ENCODE data around the gene TIA1.
"Not testable (repeated sequence)": the region's sequence is repeated elsewhere in the genome, so short reads cannot be mapped to it uniquely, and the experiment has no call there.

TIA1 gene

GRCh38 chr2:70173520-70173919, 74.9 kb downstream of the TIA1 start:
- TF ChIP-seq, protein P1, sequence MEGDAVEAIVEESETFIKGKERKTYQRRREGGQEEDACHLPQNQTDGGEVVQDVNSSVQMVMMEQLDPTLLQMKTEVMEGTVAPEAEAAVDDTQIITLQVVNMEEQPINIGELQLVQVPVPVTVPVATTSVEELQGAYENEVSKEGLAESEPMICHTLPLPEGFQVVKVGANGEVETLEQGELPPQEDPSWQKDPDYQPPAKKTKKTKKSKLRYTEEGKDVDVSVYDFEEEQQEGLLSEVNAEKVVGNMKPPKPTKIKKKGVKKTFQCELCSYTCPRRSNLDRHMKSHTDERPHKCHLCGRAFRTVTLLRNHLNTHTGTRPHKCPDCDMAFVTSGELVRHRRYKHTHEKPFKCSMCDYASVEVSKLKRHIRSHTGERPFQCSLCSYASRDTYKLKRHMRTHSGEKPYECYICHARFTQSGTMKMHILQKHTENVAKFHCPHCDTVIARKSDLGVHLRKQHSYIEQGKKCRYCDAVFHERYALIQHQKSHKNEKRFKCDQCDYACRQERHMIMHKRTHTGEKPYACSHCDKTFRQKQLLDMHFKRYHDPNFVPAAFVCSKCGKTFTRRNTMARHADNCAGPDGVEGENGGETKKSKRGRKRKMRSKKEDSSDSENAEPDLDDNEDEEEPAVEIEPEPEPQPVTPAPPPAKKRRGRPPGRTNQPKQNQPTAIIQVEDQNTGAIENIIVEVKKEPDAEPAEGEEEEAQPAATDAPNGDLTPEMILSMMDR (IDR thresholded peaks at IDR 0.05; ENCODE audit: low read depth, low read length), result no peak
- no peak for DNase-seq (ENCODE audit: extremely low read depth, low read depth)

DNA sequence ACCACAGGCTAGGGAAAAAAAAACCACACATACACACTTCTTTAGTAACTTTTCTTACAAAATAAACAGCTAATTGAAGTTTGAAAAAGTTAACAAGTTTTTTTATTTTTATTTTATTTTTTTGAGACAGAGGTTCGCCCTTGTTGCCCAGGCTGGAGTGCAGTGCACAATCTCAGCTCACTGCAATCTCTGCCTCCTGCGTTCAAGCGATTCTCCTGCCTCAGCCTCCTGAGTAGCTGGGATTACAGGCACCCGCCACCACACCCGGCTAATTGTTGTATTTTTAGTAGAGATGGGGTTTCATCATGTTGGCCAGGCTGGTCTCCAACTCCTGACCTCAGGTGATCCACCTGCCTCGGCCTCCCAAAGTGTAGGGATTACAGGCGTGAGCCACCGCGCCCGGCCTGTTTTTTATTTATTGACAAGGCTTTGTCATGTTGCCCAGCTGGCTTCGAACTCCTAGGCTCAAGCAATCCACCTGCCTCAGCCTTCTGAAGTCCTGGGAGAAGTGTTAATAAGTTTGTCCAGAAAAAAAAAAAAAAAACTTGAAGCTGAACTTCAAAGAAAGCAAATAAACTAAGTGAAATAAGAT, 78.7 kb downstream of the TIA1 start:
- not testable (repeated sequence) for DNase-seq (ENCODE audit: extremely low read depth, low read depth)

GRCh38 chr2:70161069-70161534, 87.3 kb downstream of the TIA1 start:
- TF ChIP-seq, protein P1 (IDR thresholded peaks at IDR 0.05; ENCODE audit: low read depth, low read length), result no peak
- no peak for DNase-seq (ENCODE audit: extremely low read depth, low read depth)

- TF ChIP-seq, protein P1 (IDR thresholded peaks at IDR 0.05; ENCODE audit: low read depth, low read length), result no peak
- DNase-seq (ENCODE audit: extremely low read depth, low read depth), result no peak
Observed at GRCh38 chr2:70160545-70160944, 87.9 kb downstream of the TIA1 start.
